Muscle layer of colon (tissue), 2 donors: Measurements from ENCODE around the gene SIGLEC7.

Experiments
- H3K27ac ChIP-seq: one replicate; pipeline ENCODE4 v1.7.0; 2013; ENCODE audit warnings: low read depth, mild to moderate bottlenecking, low read length, moderate library complexity
- H3K27me3 ChIP-seq, 2 donors: one replicate each; pipeline ENCODE4 v1.7.0; 2013; ENCODE audit warnings: low read length in 2 of 2, mild to moderate bottlenecking in 2 of 2; ENCODE audit not compliant: insufficient read depth in 2 of 2, control insufficient read depth in 1 of 2
- H3K36me3 ChIP-seq: one replicate; pipeline ENCODE4 v1.7.0; 2013; ENCODE audit warnings: mild to moderate bottlenecking, low read length; ENCODE audit not compliant: insufficient read depth
- H3K4me1 ChIP-seq: one replicate; pipeline ENCODE4 v1.7.0; 2013; ENCODE audit warnings: mild to moderate bottlenecking, low read length; ENCODE audit not compliant: insufficient read depth
- H3K4me3 ChIP-seq, 2 donors: one replicate each; pipeline ENCODE4 v1.7.0; 2013; ENCODE audit warnings: low read length in 2 of 2, low read depth in 1 of 2, mild to moderate bottlenecking in 1 of 2, moderate library complexity in 1 of 2
- H3K9ac ChIP-seq: one replicate; pipeline ENCODE4 v1.7.0; 2013; ENCODE audit warnings: low read length
- H3K9me3 ChIP-seq: one replicate; pipeline ENCODE4 v1.7.0; 2013; ENCODE audit warnings: mild to moderate bottlenecking, low read length
- donor health status: abdominal sarcoma.
- donor health status: Adenocarcinoma of cecum.

Gene SIGLEC7

GRCh38 chr19:51101171-51101865, 40.8 kb upstream of the SIGLEC7 start:
- no peaks in the 10 kb centered on the region for H3K36me3 ChIP-seq
- H3K4me3 ChIP-seq, result no peak overlapping the region
- no peaks in the 10 kb centered on the region for H3K27me3 ChIP-seq
- peaks cover 6% of the 10 kb centered on the region for H3K4me1 ChIP-seq
- no peak overlapping the region for H3K27ac ChIP-seq
- no peaks in the 10 kb centered on the region for H3K9me3 ChIP-seq
- H3K9ac ChIP-seq, result no peak overlapping the region

DNA sequence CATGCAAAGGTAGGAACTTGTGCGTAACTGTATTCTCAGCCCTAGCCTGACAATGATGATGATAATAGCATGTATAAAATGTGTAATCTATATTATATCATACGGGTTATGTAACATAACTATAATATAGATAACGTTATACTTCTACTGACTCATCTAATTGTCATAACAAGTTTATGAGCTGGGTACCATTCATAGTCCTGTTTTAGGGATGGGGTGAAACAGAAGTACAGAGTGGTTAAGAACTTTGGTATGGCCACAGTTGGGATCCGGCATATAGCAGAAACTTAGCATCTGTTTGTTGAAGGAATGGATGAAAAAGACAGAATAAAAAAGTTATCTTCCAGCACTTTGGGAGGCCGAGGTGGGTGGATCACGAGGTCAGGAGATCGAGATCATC, 39.1 kb upstream of the SIGLEC7 start:
- Histone ChIP-seq H3K9ac (peak overlapping the region; percentile 6), H3K27me3 (no peaks in the 10 kb centered on the region), H3K4me3 (no peak overlapping the region), H3K4me1 (peaks cover 18% of the 10 kb centered on the region), H3K36me3 (no peaks in the 10 kb centered on the region), H3K27ac (no peak overlapping the region), H3K9me3 (no peaks in the 10 kb centered on the region)

DNA sequence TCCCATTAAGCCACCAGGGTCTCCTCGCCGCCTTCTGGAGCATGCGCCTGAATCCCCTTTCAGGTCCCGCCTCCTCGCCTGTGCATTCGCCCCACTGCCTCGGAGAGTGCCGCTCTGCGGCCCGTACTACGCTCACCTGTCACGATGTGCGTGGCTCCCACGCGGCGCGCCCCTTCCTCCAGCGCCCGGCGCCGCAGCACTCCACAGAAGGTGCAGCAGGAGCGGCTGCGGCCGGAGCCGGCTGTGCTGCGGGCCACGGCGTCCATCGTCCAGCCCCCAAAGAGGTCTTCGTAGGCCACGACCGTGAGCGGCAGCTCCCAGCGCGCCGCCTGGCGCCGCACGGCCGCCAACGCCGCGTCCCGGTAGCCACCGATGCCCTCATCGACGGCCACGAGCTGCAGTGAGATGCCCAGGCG, 38.2 kb upstream of the SIGLEC7 start:
- Histone ChIP-seq H3K36me3 (no peaks in the 10 kb centered on the region), H3K27me3 (no peaks in the 10 kb centered on the region), H3K9ac (no peak overlapping the region), H3K9me3 (no peaks in the 10 kb centered on the region), H3K4me3 (no peak overlapping the region), H3K27ac (no peak overlapping the region), H3K4me1 (peaks cover 20% of the 10 kb centered on the region)

DNA sequence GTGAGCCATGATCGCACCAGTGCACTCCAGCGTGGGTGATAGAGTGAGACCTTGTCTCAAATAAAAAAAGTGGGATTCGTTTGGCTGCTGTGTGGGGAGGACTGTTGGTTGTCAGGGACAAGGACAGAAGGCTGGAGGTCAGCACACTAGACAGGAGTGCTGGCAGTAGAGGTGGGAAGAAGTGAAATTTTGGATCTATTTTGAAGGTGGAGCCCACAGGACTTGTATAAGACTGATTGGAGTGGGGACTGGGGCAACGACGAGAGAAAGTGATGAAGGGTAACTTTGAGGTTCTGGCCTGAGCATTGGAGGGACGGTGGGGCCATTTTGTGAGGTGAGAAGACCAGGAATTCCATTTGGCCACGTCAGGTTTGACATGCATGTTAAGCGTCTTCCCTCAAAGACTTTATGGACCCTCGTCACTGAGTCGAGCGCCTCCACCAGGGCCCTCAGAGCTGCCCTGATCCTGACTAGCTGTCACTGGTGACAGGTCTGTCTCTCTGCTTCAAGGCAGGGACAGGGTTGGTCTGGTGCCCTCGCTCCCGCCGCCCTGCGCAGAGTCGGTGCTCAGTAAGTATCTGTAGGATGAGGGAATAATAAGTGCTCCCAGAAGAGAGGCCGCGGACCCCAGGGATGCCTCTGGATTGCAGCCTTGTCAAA, 34.6 kb upstream of the SIGLEC7 start:
- Histone ChIP-seq H3K4me1 (peaks cover 15% of the 10 kb centered on the region), H3K9ac (peak overlapping the region; percentile 77), H3K36me3 (no peaks in the 10 kb centered on the region), H3K9me3 (no peaks in the 10 kb centered on the region), H3K4me3 (peak overlapping the region; percentile 63 to 82), H3K27ac (peak overlapping the region; percentile 16), H3K27me3 (no peaks in the 10 kb centered on the region)

DNA sequence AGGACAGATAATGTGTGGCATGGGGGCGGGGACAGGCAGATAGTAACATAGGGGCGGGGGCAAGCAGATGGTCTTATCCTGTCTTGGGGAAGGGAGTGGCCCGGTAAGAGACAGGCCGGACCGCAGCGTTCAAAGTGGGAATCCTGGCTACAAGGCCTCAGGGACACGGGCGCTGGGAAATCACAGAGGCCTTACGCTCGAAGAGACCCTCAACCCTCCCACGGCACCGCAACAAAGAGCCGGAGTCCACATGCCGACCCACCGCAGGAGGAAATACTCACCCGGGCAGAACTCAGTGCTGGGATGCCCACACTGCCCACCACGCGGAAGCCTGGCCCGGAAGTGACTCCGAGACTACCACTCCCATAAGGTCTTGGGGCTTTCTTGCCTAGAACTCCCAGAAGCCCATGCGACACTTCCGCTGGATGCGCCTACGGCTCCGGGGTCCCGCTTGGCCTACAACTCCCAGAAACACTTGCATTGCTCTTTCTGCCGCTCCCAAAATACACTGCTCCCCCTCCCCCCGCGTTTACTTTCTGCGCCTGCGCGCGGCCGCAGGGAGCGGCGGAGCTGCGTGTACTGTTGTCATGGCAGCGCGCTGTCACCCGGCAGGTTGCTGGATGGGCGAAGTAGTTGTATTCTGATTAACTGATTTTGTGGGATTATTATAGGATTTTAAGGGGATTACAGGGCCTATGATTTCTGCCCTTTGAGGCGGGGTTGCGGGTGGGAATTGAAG, 33.9 kb upstream of the SIGLEC7 start, which contains the start of gene CTU1:
CTU1 (minus strand) TSS at position 344 of the 739 bp plus-strand sequence. CDS start 3,840 bp downstream, outside the sequence.
- no peaks in the 10 kb centered on the region for H3K27me3 ChIP-seq
- H3K9ac ChIP-seq, result peak within 1 kb of the TSS; percentile 77
- H3K4me3 ChIP-seq, result peak within 1 kb of the TSS; percentile 63 to 82
- no peaks in the 10 kb centered on the region for H3K9me3 ChIP-seq
- peak within 1 kb of the TSS; percentile 64 for H3K27ac ChIP-seq
- no peaks in the 10 kb centered on the region for H3K36me3 ChIP-seq
- H3K4me1 ChIP-seq, result peaks cover 15% of the 10 kb centered on the region

GRCh38 chr19:51108805-51109146, 33.3 kb upstream of the SIGLEC7 start:
- Histone ChIP-seq H3K27me3 (no peaks in the 10 kb centered on the region), H3K4me1 (peaks cover 15% of the 10 kb centered on the region), H3K27ac (peak overlapping the region; percentile 64), H3K36me3 (no peaks in the 10 kb centered on the region), H3K4me3 (peak overlapping the region; percentile 63 to 82), H3K9me3 (no peaks in the 10 kb centered on the region), H3K9ac (peak overlapping the region; percentile 2)

- Histone ChIP-seq H3K27me3 (no peaks in the 10 kb centered on the region), H3K36me3 (no peaks in the 10 kb centered on the region), H3K9ac (no peak overlapping the region), H3K4me1 (peaks cover 15% of the 10 kb centered on the region), H3K27ac (no peak overlapping the region), H3K9me3 (no peaks in the 10 kb centered on the region), H3K4me3 (no peak overlapping the region)
These were observed 31.5 kb upstream of the SIGLEC7 start for GRCh38 chr19:51110666-51110971.

DNA sequence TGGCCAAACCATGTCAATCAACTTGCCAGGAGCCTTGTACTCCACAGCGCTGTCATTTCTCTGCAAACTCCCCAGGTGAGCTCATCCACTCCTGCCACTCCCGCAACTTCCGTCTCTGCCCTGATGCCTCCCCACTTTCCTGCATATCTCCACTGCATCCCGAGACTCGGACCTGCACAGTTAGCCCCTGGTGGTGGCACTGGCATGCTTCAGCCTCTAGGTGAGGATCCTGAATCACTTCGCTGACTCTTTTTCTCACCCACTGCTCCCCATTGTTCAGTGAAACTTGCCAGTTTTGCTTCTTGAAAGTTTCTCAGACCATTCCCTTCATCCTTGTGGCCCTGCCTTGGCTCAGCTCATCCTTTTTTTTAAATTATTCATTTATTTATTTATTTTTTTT, 30.5 kb upstream of the SIGLEC7 start:
- Histone ChIP-seq H3K9ac (no peak overlapping the region), H3K4me1 (peaks cover 15% of the 10 kb centered on the region), H3K27ac (no peak overlapping the region), H3K4me3 (no peak overlapping the region), H3K27me3 (no peaks in the 10 kb centered on the region), H3K9me3 (no peaks in the 10 kb centered on the region), H3K36me3 (no peaks in the 10 kb centered on the region)

- H3K4me3 ChIP-seq, result no peak overlapping the region
- no peak overlapping the region for H3K27ac ChIP-seq
- no peaks in the 10 kb centered on the region for H3K9me3 ChIP-seq
- H3K27me3 ChIP-seq, result no peaks in the 10 kb centered on the region
- no peak overlapping the region for H3K9ac ChIP-seq
- H3K36me3 ChIP-seq, result no peaks in the 10 kb centered on the region
- H3K4me1 ChIP-seq, result no peaks in the 10 kb centered on the region
These were observed 27.9 kb upstream of the SIGLEC7 start for GRCh38 chr19:51114087-51114729.

DNA sequence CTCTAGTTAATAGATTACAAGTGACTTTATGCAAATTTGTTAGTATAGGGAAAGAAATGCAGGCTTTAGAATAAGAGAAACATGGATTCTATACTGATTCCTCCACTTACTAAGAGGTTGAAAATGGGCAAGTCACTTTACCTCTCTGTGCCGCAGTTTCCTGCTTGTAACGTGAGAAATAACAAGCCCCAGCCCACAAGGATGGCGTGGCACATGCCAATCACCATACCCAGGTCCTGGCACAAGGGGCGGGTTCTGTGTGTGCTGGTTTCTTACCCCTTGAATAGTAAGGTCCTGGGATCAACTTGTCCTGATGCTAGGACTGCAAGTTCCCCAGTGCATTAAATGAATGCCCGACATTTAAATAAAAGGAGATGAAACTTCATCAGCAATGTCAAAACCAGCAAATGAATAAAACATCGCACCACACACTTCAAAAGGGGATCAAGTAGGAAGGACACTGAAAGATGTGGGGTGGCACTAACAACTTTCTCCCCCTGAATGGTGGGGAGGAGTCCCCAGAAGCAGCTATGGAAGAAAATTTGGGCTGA, 25.3 kb upstream of the SIGLEC7 start:
- Histone ChIP-seq H3K4me3 (no peak overlapping the region), H3K9me3 (no peaks in the 10 kb centered on the region), H3K4me1 (no peaks in the 10 kb centered on the region), H3K36me3 (no peaks in the 10 kb centered on the region), H3K27ac (no peak overlapping the region), H3K27me3 (no peaks in the 10 kb centered on the region), H3K9ac (no peak overlapping the region)

DNA sequence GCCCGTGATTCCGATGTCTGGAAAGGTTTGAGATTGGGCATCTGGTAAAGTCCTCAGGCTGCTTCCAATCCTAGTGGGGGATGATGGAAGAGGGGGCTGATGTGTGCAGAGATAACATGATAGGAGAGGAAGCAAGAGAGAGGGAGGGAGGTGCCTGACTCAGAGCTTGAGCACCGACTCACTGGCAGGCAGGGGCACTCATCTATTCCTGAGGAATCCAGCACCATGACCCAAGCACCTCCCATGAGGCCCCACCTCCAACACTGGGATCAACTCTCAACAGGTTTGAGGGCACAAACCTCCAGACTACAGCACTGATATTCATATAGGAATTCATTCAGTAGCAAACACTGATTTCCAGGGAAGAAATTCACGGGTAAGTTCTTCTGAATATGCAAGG, 23.0 kb upstream of the SIGLEC7 start:
- Histone ChIP-seq H3K9me3 (no peaks in the 10 kb centered on the region), H3K4me1 (no peaks in the 10 kb centered on the region), H3K4me3 (no peak overlapping the region), H3K36me3 (no peaks in the 10 kb centered on the region), H3K9ac (no peak overlapping the region), H3K27ac (no peak overlapping the region), H3K27me3 (peaks cover 0 to 2% of the 10 kb centered on the region in 2 donors)
